ENCODE measurements around the gene FERMT2.

DNA sequence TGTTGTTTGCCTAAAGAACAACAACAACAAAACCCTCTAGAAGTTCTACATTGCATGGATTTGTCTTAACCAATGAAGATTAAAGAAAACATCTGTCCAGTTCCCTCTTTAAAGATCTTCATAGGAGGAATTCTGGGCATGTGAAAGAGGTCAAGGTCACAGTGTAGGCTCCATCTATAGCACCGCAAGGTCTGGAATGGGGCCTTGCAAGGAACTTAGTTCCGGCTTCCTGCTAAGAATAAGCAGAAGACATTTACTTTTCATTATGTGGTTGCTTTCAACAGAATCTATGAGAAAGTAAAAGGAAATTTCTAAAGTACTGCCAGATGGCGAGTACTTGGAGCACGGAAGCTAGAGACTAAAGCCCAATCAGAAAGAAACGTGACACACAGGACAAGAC lies 102.2 kb downstream of the FERMT2 start:
- no peak for TF ChIP-seq FOXA3 (CRISPR knock-in tag; conservative IDR thresholded peaks at IDR 0.05 in 1 of 2, IDR thresholded peaks at IDR 0.05 in 1 of 2)
- no peak for TF ChIP-seq CTCF (IDR thresholded peaks at IDR 0.05 in 2 of 3, conservative IDR thresholded peaks at IDR 0.05 in 1 of 3; ENCODE audit: insufficient read depth in 2 of 3, low read depth in 1 of 3, low read length in 3 of 3)
- TF ChIP-seq ZBTB26 (CRISPR knock-in tag; IDR thresholded peaks at IDR 0.05) = no peak
- no peak for TF ChIP-seq NR3C1 (CRISPR knock-in tag; IDR thresholded peaks at IDR 0.05)
- no peak for TF ChIP-seq YY1 (IDR thresholded peaks at IDR 0.05; ENCODE audit: borderline replicate concordance in 1 of 3, control insufficient read depth in 1 of 3, extremely low read depth in 1 of 3, insufficient read depth in 3 of 3, insufficient read length in 1 of 3, insufficient replicate concordance in 2 of 3, low read depth in 1 of 3, low read length in 2 of 3)
- no peak for TF ChIP-seq BRCA1 (IDR thresholded peaks at IDR 0.05)
- TF ChIP-seq BRCA1 (CRISPR knock-in tag; IDR thresholded peaks at IDR 0.05) = no peak
- TF ChIP-seq ELK1 (CRISPR knock-in tag; IDR thresholded peaks at IDR 0.05) = no peak

All from K562 (cell line).